Thoracic aorta (tissue), 2 donors: ENCODE results near the gene NAB2. TPM values are rescaled to one million over a fixed set of nuclear protein-coding genes. Genes with fewer than 3 reads are reported as not detected.

ENCODE experiments used
- ATAC-seq: fragments of 150-250 bp; one replicate; pipeline ENCODE4 v1.8.0; 2017; ENCODE audit warnings: low read depth; ENCODE audit not compliant: insufficient number of reproducible peaks, low FRiP score
- DNase-seq: peaks from one replicate; pipeline ENCODE4 v3.0.0-alpha.2; 2020; ENCODE audit warnings: low spot score
- H3K27ac ChIP-seq, 2 donors: fragments of 200-600 bp; sonication (generic); 1 replicate in 1 of 2; 2 replicates in 1 of 2; pipeline ENCODE4 v1.5.1; 2016; ENCODE audit warnings: mild to moderate bottlenecking in 2 of 2, moderate library complexity in 2 of 2
- H3K27me3 ChIP-seq: fragments of 200-600 bp; sonication (generic); replicated peaks from 2 replicates; pipeline ENCODE4 v1.6.0; 2016; ENCODE audit warnings: mild to moderate bottlenecking; ENCODE audit not compliant: insufficient read depth
- H3K36me3 ChIP-seq: fragments of 200-600 bp; sonication (generic); one replicate; pipeline ENCODE4 v1.5.1; 2016
- H3K4me1 ChIP-seq, 2 donors: fragments of 200-600 bp; sonication (generic); 1 replicate in 1 of 2; 2 replicates in 1 of 2; pipeline versions ENCODE4 v1.5.1 to v1.6.0; 2016; ENCODE audit warnings: low read depth in 2 of 2, mild to moderate bottlenecking in 1 of 2; ENCODE audit not compliant: control insufficient read depth in 1 of 2
- H3K4me3 ChIP-seq: fragments of 200-600 bp; sonication (generic); 2 replicates; pipeline ENCODE4 v1.5.1; 2016; ENCODE audit warnings: mild to moderate bottlenecking
- H3K9me3 ChIP-seq: fragments of 200-600 bp; sonication (generic); 2 replicates; pipeline ENCODE4 v1.5.1; 2016
- total RNA-seq, 2 donors: library from RNA; depleted of rRNA; stranded (reverse); fragments of >200 nt; gene quantifications; one replicate each; pipeline versions ENCODE4 v1.1.0 to v1.2.3, GENCODE V29; 2016
- TF ChIP-seq, protein P1 (sequence below): fragments of 200-600 bp; sonication (generic); IDR thresholded peaks from one replicate; pipeline ENCODE4 v1.5.1; 2019; ENCODE audit warnings: antibody characterized with exemption

NAB2 gene
- total RNA-seq, 2 donors from 2014 or later, result 30.5 to 39.3 TPM

DNA sequence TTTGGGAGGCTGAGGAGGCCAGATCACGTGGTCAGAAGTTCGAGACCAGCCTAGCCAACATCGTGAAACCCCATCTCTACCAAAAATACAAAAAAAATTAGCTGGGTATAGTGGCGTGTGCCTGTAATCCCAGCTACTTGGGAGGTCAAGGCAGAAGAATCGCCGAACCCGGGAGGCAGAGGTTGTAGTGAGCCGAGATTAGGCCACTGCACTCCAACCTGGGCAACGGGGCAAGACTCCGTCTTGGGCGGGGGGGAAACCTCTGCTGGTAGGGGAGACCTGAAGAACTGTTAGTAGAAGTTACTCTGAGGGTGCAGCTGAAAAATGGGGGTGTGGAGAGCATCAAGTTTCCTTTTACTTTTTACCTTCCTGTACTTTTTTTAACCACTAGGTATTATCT is 37.1 kb downstream of the NAB2 start:
- Histone ChIP-seq H3K9me3 (no peaks in the 10 kb centered on the region), H3K36me3 (no peaks in the 10 kb centered on the region), H3K4me3 (no peak overlapping the region), H3K4me1 (peaks cover 11 to 19% of the 10 kb centered on the region in 2 donors), H3K27ac (no peak overlapping the region), H3K27me3 (no peaks in the 10 kb centered on the region)
- ATAC-seq (no peak), DNase-seq (no peak)
- TF ChIP-seq, protein P1, sequence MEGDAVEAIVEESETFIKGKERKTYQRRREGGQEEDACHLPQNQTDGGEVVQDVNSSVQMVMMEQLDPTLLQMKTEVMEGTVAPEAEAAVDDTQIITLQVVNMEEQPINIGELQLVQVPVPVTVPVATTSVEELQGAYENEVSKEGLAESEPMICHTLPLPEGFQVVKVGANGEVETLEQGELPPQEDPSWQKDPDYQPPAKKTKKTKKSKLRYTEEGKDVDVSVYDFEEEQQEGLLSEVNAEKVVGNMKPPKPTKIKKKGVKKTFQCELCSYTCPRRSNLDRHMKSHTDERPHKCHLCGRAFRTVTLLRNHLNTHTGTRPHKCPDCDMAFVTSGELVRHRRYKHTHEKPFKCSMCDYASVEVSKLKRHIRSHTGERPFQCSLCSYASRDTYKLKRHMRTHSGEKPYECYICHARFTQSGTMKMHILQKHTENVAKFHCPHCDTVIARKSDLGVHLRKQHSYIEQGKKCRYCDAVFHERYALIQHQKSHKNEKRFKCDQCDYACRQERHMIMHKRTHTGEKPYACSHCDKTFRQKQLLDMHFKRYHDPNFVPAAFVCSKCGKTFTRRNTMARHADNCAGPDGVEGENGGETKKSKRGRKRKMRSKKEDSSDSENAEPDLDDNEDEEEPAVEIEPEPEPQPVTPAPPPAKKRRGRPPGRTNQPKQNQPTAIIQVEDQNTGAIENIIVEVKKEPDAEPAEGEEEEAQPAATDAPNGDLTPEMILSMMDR, result no peak

DNA sequence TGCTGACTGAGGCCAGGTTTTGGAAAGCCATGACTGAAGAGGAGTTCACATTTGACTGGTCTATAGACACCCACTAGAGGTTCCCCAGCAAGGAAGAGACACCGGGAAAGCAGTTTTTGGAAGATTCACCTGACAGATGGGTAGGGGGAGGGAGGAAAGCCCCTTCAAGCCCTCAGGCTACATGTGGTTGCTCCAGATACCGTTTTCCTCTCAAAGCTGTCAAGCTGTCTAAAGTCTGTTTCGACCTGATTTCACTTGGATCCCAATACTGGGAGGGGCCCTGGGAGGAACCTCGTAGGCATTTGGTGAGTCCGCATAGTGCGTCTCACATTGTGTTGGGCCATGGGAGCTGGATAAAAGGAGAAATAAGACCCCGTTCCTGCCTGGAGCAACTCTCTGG is 37.6 kb downstream of the NAB2 start:
- Histone ChIP-seq H3K36me3 (no peaks in the 10 kb centered on the region), H3K4me1 (peaks cover 16 to 24% of the 10 kb centered on the region in 2 donors), H3K9me3 (no peaks in the 10 kb centered on the region), H3K4me3 (peak overlapping the region; percentile 94), H3K27me3 (no peaks in the 10 kb centered on the region), H3K27ac (peak overlapping the region; percentile 94 to 99)
- no peak for ATAC-seq
- DNase-seq, result no peak
- TF ChIP-seq, protein P1, result no peak

DNA sequence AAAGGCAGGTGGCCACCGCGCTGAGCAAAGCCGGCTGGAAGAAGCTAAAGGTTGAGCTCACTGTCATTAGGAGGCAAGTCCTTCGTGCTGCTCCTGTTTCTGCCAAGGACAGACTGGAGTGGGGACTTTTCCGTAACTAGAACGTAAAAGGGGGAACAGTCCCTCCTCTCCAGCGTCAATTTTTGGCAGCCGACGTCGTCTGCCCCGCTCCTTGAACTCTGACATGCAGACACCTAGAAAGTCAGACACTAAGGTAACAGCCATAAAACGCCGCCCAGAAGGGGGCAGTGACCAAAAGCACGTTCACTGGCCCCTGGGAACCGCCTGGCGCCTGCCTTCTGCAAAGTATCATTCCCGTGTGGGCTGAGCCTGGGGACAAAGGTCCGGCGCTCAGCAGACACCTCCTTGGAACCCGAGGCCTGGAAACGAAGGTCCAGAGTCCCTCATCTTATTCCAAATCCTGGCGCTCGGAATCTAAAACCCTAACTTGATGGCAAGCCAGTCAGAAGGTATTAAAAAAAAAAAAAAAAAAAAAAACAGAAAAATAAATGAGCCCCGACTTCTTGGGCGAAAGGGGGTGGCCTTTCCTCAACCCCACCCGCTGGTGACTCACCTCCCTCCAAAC is 38.3 kb downstream of the NAB2 start:
- peak overlapping the region; percentile 94 for H3K4me3 ChIP-seq
- H3K4me1 ChIP-seq, result peaks cover 23 to 30% of the 10 kb centered on the region in 2 donors
- no peaks in the 10 kb centered on the region for H3K9me3 ChIP-seq
- TF ChIP-seq, protein P1, result peak; percentile 25
- H3K36me3 ChIP-seq, result no peaks in the 10 kb centered on the region
- DNase-seq (no peak), ATAC-seq (no peak)
- peak overlapping the region; percentile 94 to 99 for H3K27ac ChIP-seq
- H3K27me3 ChIP-seq, result no peaks in the 10 kb centered on the region

DNA sequence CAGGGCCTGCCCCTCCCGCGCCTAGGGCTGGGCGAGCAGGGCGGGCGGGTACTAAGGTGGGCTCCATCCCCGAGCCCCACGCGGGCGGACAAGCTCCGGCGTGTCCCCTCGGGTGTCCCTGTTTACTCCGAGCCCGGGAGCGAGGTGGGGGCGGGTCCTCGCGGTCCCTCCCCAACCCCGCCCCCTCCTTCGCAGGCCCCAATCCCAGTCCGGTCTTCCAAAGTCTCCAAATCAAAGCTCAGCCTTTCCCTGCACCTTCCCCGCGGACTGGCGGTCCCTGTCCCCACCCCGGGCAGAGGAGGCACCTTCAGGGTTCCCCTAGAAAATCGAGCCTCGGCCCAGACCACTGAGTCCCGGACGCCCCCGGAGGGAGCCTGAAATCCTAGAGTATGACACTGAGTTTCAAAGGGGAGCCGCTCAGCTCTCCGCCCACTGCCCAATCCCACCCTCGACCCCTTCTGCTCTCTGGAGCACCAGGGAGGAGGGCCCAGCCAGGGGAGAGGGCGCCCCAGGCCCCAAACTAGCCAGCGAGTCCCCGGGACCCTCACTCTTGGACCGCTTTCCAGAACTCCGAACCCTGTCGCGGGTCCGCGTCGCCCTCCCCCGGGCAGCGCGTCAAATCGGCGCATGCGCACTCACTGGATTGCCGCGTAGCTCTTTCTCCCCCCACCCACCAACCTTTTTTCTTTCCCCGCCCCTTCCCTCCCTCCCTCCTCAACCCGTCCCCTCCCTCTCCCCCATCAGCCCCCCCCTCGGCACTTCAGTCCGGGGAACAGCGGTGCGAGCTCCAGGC is 39.0 kb downstream of the NAB2 start, which contains the start of gene LRP1:
Gene LRP1 (plus strand): TSS at position 758 of the 793 bp plus-strand sequence. CDS start 482 bp downstream, outside the sequence.
- H3K4me1 ChIP-seq, result peaks cover 30 to 37% of the 10 kb centered on the region in 2 donors
- H3K9me3 ChIP-seq, result no peaks in the 10 kb centered on the region
- H3K27me3 ChIP-seq, result no peaks in the 10 kb centered on the region
- peak within 1 kb of the TSS; percentile 94 to 99 for H3K27ac ChIP-seq
- peak within 1 kb of the TSS; percentile 94 for H3K4me3 ChIP-seq
- no peak for DNase-seq
- no peaks in the 10 kb centered on the region for H3K36me3 ChIP-seq
- ATAC-seq, result peak; percentile 47
- TF ChIP-seq, protein P1, result no peak

DNA sequence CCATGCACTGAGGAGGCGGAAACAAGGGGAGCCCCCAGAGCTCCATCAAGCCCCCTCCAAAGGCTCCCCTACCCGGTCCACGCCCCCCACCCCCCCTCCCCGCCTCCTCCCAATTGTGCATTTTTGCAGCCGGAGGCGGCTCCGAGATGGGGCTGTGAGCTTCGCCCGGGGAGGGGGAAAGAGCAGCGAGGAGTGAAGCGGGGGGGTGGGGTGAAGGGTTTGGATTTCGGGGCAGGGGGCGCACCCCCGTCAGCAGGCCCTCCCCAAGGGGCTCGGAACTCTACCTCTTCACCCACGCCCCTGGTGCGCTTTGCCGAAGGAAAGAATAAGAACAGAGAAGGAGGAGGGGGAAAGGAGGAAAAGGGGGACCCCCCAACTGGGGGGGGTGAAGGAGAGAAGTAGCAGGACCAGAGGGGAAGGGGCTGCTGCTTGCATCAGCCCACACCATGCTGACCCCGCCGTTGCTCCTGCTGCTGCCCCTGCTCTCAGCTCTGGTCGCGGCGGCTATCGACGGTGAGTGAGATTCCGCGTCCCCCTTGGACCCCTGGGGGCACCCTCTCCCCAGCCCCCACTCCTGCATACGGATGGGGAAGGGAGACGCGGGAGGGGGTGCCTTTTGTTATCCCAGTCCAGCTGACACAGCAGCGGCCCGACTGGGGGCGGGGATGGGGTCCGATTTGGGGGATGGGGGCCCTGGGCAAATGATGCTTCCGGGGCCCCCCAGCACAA is 39.8 kb downstream of the NAB2 start:
- TF ChIP-seq, protein P1, result no peak
- DNase-seq (no peak), ATAC-seq (no peak)
- Histone ChIP-seq H3K27me3 (no peaks in the 10 kb centered on the region), H3K4me1 (peaks cover 36 to 45% of the 10 kb centered on the region in 2 donors), H3K36me3 (no peaks in the 10 kb centered on the region), H3K4me3 (peak overlapping the region; percentile 94), H3K27ac (peak overlapping the region; percentile 80 to 99), H3K9me3 (no peaks in the 10 kb centered on the region)
